HUDEP-2 (cell line): ENCODE data around the gene JPH3.
A peak's percentile ranks its signal among the peaks of the same experiment; 100 is the strongest.
"Not testable (repeated sequence)": the region's sequence is repeated elsewhere in the genome, so short reads cannot be mapped to it uniquely, and the experiment has no call there.

Experiments used
- DNase-seq, 76 experiments: peaks; one replicate each; lab custom pipeline; 2025; ENCODE audit not compliant: unreplicated experiment in 76 of 76; lab: John Stamatoyannopoulos, UW

Gene JPH3

GRCh38 chr16:87707714-87708580, 105.6 kb downstream of the JPH3 start:
- DNase-seq = no peak

- DNase-seq = no peak
These were observed 106.8 kb downstream of the JPH3 start for GRCh38 chr16:87708881-87709638.

DNA sequence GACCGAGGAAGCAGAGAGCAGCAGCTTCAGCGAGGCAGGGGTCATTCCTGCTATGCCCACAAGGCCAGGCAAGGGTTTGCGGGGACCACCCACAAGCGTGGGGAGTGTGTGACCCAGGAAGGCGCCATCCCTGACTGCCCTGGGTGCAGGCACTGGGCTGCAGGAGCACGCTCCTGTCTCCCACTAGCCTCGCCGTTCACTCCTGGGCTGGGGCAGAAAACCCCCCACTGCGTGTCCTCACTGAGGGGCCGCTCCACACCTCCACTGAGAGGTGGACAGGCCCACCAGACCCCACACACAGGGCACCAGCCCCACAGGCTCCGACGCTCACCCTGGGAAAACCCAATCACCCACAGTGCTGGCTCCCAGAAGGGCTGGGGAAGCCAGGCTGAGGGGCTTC, 107.4 kb downstream of the JPH3 start:
- DNase-seq = no peak

DNA sequence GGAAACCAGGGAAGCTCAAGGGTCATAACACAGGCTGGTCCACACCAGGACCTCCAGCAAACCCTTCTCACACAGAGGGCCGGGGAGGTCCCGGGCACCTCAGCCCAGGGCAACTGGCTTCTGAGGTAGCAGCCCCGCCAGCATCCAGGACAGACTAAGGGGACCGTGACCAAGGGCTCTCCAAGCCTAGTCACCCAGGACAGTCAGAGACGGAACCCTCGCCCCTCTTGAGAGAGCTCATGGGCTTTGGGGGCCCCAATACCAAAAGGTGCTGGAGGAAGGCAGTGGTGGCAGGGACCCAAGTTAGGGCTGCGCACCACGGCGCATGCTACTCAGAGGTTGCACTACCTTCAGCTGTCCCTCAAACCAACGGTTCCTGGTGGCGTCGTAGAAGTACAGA, 108.6 kb downstream of the JPH3 start:
- DNase-seq = no peak

DNA sequence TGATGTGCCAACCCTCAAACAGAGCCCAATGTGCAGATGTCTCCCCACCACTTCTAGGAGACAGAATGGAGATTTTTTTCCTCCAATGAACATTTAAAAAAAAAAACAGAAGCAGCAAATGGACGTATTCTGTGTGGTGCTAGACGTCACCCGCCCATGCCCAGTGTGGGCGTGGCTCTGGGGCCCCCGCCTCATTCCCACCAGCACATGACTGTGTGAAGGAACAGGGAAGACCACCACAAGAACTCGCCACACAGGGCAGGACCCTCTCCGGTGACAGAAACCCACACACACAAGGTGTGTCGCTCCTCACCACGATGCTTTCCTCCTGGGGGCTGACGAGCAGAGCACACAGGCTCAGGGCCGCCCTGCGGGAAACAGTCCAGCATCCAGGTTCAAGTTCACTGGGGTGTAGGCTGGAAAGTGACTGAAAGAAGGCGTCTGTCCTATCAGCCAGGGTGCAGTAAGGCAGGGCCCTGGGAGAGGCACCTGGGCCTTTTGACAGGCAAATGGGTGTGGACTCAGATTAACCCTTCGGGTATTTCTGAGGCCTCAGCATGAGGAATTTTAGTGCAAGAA, 110.0 kb downstream of the JPH3 start:
- DNase-seq = peak in 3 of 76 experiments; percentile 12 to 15 (median 15)

DNA sequence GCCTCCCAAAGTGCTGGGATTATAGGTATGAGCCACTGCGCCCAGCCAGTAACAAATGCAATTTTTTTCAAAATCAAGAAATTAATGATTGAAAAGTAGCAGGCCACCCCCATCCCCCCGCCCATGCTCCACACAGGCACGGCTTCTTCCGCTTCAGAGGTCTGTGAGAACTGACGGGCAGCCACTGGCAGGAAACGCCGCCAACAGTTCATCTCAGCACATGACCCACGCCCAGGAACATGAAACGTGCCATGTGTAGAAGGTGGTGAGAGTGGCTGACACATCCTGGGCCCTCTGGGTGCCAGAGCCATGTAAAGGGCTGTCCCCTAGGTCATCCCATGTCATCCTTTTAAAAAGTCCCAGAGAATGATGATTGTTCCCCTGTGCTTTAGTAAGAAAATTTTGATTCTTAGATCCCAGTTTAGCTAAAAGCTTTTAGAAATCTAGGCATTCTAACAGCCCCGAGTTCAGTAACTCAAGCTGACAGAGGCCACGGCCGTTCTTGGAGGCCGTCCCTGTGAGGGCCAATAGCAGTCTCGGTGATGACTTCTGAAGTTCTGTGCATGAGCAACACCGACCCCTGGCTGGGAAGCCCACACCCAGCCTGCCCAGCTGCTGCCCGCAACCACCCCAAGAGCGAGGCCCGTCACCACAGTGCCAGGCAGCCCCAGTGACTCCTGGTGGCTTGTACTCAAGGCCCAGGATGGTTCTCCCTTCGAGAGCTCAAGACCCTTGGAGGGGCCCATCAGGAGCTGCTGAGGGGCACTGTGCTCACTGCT, 111.3 kb downstream of the JPH3 start:
- DNase-seq = no peak

DNA sequence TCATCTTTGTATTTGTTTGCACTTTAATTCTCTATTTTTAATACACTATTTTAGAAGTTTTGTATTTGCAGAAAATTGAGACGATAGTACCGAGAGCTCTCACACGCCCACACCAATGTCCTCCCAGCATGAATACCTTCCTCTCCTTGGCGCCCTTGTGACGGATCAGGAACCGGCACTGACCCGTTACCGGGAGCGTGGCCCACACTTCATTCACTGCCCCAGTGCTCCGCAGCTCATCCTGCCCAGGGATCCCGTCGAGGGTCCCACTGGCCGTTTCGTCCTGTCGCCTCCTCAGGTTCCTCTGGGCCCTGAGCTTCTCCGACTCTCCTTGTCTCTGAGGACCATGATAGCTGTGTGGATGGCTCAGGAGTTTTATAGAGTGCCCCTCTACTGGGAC, 112.9 kb downstream of the JPH3 start:
- no peak for DNase-seq

- DNase-seq = no peak
These were observed 113.3 kb downstream of the JPH3 start for GRCh38 chr16:87715658-87716057.

DNA sequence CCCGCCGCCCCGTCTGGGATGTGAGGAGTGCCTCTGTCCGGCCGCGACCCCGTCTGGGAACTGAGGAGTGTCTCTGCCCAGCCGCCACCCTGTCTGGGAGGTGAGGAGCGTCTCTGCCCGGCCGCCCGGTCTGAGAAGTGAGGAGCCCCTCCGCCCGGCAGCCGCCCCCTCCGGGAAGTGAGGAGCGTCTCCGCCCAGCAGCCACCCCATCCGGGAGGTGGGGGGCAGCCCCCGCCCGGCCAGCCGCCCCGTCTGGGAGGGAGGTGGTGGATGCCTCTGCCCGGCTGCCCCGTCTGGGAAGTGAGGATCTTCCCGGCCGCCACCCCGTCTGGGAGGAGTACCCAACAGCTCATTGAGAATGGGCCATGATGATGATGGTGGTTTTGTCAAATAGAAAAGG, 116.5 kb downstream of the JPH3 start:
- not testable (repeated sequence) for DNase-seq

DNA sequence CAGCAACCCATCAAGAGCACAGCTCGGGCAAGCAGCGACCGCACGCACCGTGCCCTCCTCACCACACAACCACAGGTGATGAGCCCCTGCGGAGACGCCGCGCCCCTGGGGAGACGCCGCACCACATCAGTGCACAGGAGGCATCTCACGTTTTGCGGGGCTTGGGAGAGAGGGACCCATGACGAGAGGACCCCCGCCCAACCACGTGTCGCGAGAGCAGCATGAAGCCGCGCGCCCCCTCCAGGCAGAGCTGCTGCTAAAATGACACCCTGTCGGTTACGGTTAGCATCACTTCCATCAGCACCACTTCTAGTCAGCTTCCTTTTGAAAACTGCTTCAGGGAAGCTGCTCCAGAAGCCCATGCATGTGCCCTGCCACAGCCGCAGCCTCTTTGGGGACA, 118.1 kb downstream of the JPH3 start:
- DNase-seq = no peak

- DNase-seq = peak in 8 of 76 experiments; percentile 13 to 52 (median 18)
These were observed 119.6 kb downstream of the JPH3 start for GRCh38 chr16:87721622-87722585.

DNA sequence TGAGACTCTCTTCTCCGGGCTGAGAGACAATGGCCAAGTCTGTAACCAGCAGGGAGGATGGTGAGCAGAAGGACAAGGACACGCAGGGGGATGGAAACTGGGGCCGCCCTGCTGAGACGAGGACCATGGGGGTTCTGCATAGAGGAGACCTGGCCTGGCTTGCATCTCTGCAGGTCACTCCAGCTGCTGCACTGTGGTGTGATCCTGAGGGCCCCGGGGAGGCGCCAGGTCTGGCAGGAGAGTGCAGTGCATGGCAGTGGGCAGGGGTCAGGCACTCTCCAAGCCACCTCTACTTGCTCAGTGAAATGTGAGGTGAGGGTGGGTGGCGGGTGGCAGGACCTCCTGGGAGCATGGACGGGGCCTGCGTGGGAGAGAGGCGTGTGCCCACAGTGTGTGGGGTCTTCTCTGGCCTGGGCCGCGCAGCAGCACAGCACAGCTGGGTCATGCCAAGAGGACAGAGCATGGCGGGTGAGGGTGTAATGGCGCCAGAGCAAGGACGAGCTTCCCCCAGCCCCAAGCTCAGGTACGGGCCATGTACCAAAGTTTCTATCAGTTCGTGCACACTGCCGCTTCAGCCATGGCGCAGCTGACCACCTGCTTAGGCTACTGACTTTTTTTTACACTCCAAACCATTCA, 120.4 kb downstream of the JPH3 start:
- DNase-seq = no peak

- DNase-seq = peak in 64 of 76 experiments; percentile 11 to 78 (median 56)
These were observed 120.9 kb downstream of the JPH3 start for GRCh38 chr16:87723226-87723623.

DNA sequence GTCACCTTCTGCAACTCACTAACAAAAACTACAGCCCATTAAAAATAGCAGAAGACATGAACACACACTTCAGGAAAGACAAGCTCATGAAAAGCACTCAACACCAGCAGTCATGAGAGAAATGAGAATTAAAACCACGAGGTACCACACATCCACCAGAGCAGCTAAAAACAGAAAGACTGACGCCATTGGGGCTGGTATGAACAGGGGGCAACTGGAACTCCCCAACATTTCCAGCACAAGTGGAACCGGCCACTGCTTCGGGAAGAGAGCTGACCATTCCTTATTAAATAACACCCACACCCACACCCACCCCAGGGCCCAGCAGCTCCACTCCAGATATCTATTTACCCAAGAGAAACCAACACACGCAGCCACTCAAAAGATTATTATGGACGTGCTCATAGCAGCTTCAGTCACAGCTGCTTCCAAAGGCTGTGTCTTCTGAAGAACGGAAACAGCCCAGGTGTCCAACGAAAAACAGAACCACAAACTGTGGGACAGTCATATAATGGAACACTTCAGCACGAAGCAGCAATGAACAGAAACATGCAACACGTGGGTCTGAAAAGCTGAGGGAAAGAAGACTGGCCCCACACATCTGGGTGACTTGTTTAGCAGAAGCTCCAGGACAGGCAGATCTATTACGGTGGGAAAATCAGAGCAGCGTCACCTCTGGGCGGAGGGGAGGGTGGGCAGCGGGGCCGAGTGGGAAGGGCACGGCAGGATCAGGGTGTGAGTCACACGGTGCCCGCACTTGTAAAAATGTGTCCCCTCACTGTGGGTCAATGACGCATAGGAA, 122.4 kb downstream of the JPH3 start:
- DNase-seq = no peak

- DNase-seq = no peak
These were observed 123.4 kb downstream of the JPH3 start for GRCh38 chr16:87725596-87726235.

GRCh38 chr16:87726577-87726976, 124.3 kb downstream of the JPH3 start:
- not testable (repeated sequence) for DNase-seq

- DNase-seq = no peak
These were observed 125.0 kb downstream of the JPH3 start for GRCh38 chr16:87727346-87727745.

DNA sequence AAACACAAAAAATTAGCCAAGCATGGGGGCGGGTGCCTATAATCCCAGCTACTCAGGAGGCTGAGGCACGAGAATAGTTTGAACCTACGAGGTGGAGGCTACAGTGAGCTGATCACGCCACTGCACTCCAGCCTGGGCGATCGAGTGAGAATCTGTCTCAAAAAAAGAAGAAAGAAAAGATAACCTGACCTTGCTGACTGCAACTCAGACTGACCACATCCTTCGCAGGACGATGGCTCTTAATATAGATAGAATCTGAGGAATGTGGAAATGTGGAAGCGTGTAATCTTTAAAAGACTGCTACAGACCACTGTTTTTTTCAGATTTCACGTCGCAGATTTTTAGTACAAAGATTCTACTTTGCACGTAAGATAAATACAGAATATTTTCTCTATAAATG, 125.7 kb downstream of the JPH3 start:
- no peak for DNase-seq
